ENCODE measurements around the gene SSUH2. TPM values are rescaled to one million over a fixed set of nuclear protein-coding genes. Genes with fewer than 3 reads are reported as not detected.

Gene SSUH2
- total and polyA plus RNA-seq, 9 of the 15 experiments (the other 6 are each of a cell fraction or from before 2014, with no cell fraction given), result 0.04 to 0.17 (median 0.04) TPM; not detected in 6

DNA sequence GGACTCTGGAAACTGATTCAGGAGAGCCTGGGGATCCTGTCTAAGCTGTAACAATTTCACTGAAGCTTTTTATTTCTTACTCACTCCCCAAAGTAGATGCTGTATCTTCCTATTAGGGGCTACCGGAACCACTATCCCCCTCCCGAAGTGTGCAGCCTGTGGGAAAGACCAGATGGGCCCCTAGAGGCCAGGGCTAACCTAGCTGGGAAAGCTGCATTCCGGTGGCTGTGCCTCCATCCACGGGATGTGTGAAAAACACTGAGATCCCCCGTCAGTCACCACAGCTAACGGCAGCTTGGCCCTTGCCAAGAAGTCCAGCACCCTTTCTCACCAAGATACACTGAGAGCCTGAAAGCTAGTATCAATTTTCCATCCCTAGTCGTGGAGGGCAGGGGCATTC, 3.1 kb downstream of the SSUH2 start:
- H4K20me1 ChIP-seq (replicated peaks; ENCODE audit: control insufficient read depth, insufficient read depth, low read length), result no peaks in the 10 kb centered on the region; the same call in 1 of the 2 replicates
- no peaks in the 10 kb centered on the region for H3K79me2 ChIP-seq (ENCODE audit: control insufficient read depth, insufficient read depth, low read length)
- ChIA-PET CTCF (ENCODE audit: low intra/inter-chr PET ratio) (no interaction called here), POLR2A (interaction anchor here (0.9 to 1.2 kb wide), 2 partner anchors 9 to 16 kb away, joined by 3 read pairs; no protein-coding TSS in a partner anchor)
- intact Hi-C loops (cut with micrococcal nuclease) (no loop called here), in situ Hi-C loops (cut with MboI) (no loop called here)
- H3K4me2 ChIP-seq (ENCODE audit: insufficient read depth, low read length), result no peak overlapping the region
- no peak for DNase-seq (ENCODE audit: extremely low read depth in 1 of 4, low spot score in 3 of 4)
- no peaks in the 10 kb centered on the region for H3K9me1 ChIP-seq (ENCODE audit: control insufficient read depth, insufficient read depth, low read length)
- no peak overlapping the region for H3K27ac ChIP-seq (ENCODE audit: extremely low read depth, low read depth, low read length)
- no peak overlapping the region for H3K9ac ChIP-seq (ENCODE audit: insufficient read depth in 1 of 2, low read depth in 2 of 2, low read length in 2 of 2)
- no TSS peak for BruUV-seq (replicated peaks)
- H3K36me3 ChIP-seq (ENCODE audit: control insufficient read depth, insufficient read depth, low read length), result no peaks in the 10 kb centered on the region
- no peaks in the 10 kb centered on the region for H3K4me1 ChIP-seq (replicated peaks in 1 of 2; ENCODE audit: control insufficient read depth in 2 of 2, insufficient read depth in 2 of 2, low read length in 2 of 2)
- no peaks in the 10 kb centered on the region; the same call in 1 of the 2 replicates for H3K9me3 ChIP-seq (replicated peaks; ENCODE audit: control insufficient read depth, insufficient read depth, low read depth, low read length)
- under 1% methylated on average over 7 of the region's 7 CpGs for WGBS (ENCODE audit: insufficient coverage, low coverage, missing lambda C conversion rate)
- H3K27me3 ChIP-seq (ENCODE audit: control insufficient read depth in 2 of 2, insufficient read depth in 2 of 2, low read length in 2 of 2), result peaks cover 16 to 41% of the 10 kb centered on the region in 2 experiments
- ATAC-seq, result no peak
- H3K4me3 ChIP-seq, result no peak overlapping the region
- no peak overlapping the region for H2AFZ ChIP-seq (ENCODE audit: low read depth, low read length)
- FAIRE-seq, result no peak
- TF ChIP-seq ZNF274 (IDR thresholded peaks at IDR 0.05; ENCODE audit: borderline replicate concordance, low read depth, low read length) (no peak), PCBP1 (IDR thresholded peaks at IDR 0.05; ENCODE audit: low read depth, low read length, poor library complexity, severe bottlenecking) (no peak), HDAC6 (IDR thresholded peaks at IDR 0.05; ENCODE audit: low read depth, low read length) (no peak), TAL1 (IDR thresholded peaks at IDR 0.05) (no peak), ARHGAP35 (IDR thresholded peaks at IDR 0.05; ENCODE audit: partially characterized antibody) (no peak), GATA2 (CRISPR knock-in tag; IDR thresholded peaks at IDR 0.05) (no peak), ZNF586 (CRISPR knock-in tag; conservative IDR thresholded peaks at IDR 0.05) (no peak), BRCA1 (IDR thresholded peaks at IDR 0.05) (no peak), BRCA1 (CRISPR knock-in tag; IDR thresholded peaks at IDR 0.05) (no peak), SMARCA5 (IDR thresholded peaks at IDR 0.05) (no peak), ZNF347 (CRISPR knock-in tag; IDR thresholded peaks at IDR 0.05; ENCODE audit: low read depth) (no peak), CREBBP (IDR thresholded peaks at IDR 0.05; ENCODE audit: low read depth, low read length) (no peak)
- TF ChIP-seq, protein P1, sequence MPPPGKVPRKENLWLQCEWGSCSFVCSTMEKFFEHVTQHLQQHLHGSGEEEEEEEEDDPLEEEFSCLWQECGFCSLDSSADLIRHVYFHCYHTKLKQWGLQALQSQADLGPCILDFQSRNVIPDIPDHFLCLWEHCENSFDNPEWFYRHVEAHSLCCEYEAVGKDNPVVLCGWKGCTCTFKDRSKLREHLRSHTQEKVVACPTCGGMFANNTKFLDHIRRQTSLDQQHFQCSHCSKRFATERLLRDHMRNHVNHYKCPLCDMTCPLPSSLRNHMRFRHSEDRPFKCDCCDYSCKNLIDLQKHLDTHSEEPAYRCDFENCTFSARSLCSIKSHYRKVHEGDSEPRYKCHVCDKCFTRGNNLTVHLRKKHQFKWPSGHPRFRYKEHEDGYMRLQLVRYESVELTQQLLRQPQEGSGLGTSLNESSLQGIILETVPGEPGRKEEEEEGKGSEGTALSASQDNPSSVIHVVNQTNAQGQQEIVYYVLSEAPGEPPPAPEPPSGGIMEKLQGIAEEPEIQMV (tag; conservative IDR thresholded peaks at IDR 0.05; ENCODE audit: low read depth), result no peak
- TF ChIP-seq, protein P2, sequence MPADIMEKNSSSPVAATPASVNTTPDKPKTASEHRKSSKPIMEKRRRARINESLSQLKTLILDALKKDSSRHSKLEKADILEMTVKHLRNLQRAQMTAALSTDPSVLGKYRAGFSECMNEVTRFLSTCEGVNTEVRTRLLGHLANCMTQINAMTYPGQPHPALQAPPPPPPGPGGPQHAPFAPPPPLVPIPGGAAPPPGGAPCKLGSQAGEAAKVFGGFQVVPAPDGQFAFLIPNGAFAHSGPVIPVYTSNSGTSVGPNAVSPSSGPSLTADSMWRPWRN (IDR thresholded peaks at IDR 0.05; ENCODE audit: low read depth), result no peak
- TF ChIP-seq, protein P3, sequence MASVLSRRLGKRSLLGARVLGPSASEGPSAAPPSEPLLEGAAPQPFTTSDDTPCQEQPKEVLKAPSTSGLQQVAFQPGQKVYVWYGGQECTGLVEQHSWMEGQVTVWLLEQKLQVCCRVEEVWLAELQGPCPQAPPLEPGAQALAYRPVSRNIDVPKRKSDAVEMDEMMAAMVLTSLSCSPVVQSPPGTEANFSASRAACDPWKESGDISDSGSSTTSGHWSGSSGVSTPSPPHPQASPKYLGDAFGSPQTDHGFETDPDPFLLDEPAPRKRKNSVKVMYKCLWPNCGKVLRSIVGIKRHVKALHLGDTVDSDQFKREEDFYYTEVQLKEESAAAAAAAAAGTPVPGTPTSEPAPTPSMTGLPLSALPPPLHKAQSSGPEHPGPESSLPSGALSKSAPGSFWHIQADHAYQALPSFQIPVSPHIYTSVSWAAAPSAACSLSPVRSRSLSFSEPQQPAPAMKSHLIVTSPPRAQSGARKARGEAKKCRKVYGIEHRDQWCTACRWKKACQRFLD (CRISPR knock-in tag; IDR thresholded peaks at IDR 0.05), result no peak
- TF ChIP-seq, protein P4, sequence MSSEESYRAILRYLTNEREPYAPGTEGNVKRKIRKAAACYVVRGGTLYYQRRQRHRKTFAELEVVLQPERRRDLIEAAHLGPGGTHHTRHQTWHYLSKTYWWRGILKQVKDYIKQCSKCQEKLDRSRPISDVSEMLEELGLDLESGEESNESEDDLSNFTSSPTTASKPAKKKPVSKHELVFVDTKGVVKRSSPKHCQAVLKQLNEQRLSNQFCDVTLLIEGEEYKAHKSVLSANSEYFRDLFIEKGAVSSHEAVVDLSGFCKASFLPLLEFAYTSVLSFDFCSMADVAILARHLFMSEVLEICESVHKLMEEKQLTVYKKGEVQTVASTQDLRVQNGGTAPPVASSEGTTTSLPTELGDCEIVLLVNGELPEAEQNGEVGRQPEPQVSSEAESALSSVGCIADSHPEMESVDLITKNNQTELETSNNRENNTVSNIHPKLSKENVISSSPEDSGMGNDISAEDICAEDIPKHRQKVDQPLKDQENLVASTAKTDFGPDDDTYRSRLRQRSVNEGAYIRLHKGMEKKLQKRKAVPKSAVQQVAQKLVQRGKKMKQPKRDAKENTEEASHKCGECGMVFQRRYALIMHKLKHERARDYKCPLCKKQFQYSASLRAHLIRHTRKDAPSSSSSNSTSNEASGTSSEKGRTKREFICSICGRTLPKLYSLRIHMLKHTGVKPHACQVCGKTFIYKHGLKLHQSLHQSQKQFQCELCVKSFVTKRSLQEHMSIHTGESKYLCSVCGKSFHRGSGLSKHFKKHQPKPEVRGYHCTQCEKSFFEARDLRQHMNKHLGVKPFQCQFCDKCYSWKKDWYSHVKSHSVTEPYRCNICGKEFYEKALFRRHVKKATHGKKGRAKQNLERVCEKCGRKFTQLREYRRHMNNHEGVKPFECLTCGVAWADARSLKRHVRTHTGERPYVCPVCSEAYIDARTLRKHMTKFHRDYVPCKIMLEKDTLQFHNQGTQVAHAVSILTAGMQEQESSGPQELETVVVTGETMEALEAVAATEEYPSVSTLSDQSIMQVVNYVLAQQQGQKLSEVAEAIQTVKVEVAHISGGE (CRISPR knock-in tag; IDR thresholded peaks at IDR 0.05), result no peak

Data from K562 (cell line).